HG02610 (cell line): ENCODE measurements around the gene IPCEF1.
A peak's percentile ranks its signal among the peaks of the same experiment; 100 is the strongest.
"Not testable (repeated sequence)": the region's sequence is repeated elsewhere in the genome, so short reads cannot be mapped to it uniquely, and the experiment has no call there.

Source experiments
- ATAC-seq: cut with Tn5 transposase; IDR thresholded peaks from one replicate; pipeline ENCODE4 v1.9.1; 2021; ENCODE audit warnings: mild to moderate bottlenecking, moderate library complexity; ENCODE audit not compliant: unreplicated experiment

Gene IPCEF1

GRCh38 chr6:154251116-154251515, 105.5 kb downstream of the IPCEF1 start:
- ATAC-seq: no peak

- peak; percentile 67 for ATAC-seq
Observed at GRCh38 chr6:154249499-154250298, 106.9 kb downstream of the IPCEF1 start.

DNA sequence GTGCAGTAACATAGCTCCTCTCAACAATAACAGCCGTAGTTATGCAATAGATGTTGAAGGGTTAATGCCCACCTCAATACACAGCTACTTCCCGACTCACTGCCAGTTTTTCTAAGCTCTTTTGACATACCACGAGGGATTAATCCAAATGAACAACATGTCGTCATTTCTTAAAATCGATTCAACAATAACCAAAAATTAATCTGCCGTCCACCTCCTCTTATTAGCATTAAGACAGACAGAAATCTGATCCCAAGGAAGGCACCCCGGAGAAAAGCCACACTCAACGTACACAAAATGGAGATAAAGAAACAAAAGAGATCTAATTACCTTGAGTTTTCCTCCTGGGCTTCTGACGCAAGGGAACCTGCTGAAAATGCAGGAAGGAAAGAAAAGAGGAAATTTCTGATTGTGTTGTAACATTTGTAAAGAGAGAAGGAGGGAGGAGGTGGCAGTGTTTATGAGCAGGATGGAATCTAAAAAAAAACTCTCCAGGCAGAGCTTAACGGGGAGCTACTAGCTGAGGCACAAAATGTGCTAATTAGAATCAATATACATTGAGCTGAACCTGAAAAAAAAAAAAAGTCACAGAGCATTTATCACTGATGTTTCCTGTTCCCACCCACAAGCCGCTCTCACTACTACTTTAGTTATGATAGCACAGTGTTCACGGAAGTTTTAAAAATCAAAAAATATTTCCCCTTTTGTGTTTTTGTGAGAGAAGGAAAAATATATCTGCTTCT, 109.3 kb downstream of the IPCEF1 start:
- ATAC-seq: peak; percentile 22

GRCh38 chr6:154246723-154247118, 109.9 kb downstream of the IPCEF1 start:
- ATAC-seq: no peak

GRCh38 chr6:154245506-154245905, 111.1 kb downstream of the IPCEF1 start:
- no peak for ATAC-seq

- no peak for ATAC-seq
Observed at GRCh38 chr6:154243793-154244750, 112.5 kb downstream of the IPCEF1 start.

DNA sequence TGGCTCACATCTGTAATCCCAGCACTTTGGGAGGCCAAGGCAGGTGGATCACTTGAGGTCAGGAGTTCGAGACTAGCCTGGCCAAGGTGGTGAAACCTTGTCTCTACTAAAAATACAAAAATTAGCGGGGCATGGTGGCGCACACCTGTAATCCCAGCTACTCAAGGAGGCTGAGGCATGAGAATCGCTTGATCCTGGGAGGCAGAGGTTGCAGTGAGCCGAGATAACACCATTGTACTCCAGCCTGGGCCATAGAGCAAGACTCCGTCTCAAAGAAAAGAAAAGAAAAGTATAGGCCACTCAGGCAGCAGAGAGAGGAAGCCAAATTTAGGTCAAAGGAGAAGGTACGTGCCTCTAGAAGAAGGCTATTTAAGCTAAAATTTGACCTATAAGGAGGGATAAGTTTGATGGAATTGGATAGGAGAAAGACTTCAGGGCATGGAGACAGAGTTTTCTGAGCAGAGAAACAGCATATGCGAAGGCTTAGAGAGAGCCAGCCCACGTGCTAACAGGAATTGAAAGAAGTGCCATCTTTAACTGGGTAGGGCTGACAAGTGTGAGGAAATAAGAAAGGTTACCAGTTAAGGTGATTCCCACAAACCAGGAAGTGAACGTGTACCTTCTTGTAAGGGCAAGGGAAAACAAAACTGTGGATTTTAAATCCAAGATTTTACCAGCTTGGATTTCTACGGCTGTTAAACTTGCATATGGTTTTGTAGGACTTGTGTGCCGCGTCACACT, 113.8 kb downstream of the IPCEF1 start:
- ATAC-seq: no peak

DNA sequence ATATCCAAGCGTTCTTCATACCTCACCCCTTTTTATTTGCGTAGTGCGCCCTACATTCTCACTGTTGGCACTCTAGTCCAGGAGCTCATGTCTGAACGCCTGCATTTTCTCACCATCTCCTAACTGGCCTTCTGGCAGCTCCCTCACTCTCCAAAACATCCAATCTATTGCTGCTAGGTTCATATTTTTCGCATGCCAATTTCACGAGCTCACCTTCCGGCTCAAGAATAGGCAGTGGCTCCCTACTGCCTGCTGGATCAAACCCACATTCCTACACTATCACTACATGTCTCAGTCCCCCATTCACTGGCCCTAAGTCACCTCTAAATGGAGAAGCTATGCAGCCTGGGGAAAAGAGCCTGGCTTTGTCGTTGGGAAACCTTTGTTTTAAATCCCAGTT, 115.0 kb downstream of the IPCEF1 start:
- no peak for ATAC-seq

GRCh38 chr6:154241061-154241460, 115.5 kb downstream of the IPCEF1 start:
- not testable (repeated sequence) for ATAC-seq

DNA sequence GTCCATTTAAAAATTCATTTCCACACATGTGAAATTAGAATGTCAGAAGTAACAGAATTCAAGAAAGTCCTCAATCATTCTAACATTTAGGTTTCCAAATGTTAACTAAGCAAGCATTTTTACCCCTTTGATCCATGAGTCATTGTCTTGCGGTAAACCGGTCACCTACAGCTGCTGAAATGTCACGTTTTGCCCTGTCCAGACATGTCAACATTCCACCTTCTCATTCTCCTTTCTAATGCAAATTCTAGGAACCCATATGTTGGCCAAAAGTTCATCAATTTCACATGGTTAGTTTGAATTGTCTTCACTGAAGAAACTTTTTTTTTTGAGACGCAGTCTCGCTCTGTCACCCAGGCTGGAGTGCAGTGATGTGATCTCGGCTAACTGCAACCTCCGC, 117.2 kb downstream of the IPCEF1 start:
- peak; percentile 31 for ATAC-seq

DNA sequence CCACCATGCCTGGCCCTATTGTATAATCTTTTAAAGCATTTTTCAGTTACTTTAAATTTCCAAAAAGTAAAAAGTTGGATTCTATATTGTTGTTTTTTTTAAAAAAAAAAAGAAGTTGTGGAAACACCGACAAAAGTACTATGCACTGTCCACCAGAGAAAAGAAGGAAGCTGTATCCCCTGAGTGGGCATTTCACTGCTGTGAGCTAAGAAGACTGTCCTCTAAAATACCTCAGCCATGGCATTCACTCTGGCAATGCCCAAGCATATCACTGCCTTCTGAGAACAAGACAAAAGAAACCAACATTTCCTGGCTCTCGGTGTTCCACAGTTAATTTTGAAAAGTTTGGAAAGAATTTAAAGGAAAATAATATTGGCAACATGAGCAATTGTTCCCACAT, 117.8 kb downstream of the IPCEF1 start:
- no peak for ATAC-seq

GRCh38 chr6:154236646-154237301, 119.8 kb downstream of the IPCEF1 start:
- ATAC-seq: no peak

GRCh38 chr6:154234019-154234772, 122.4 kb downstream of the IPCEF1 start:
- peak; percentile 57 for ATAC-seq

DNA sequence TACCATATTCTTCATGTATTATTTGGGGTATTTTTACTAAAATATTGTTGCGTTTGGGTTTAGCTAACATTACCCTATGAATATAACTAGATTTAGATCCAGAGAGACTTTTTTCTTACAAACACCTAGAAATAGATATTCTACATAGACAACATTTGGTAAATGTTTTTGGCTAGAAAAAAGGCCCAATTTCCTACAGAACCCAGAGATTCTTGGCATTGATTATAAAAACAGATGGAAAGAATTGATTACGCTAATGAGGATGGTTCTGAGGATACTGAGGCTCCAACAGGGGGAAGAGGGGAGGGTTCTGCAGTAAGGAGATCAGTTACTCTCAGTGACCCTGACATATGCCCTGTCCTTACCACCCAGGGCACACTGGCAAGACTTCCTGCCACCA, 123.2 kb downstream of the IPCEF1 start:
- no peak for ATAC-seq

GRCh38 chr6:154232013-154232910, 124.3 kb downstream of the IPCEF1 start:
- no peak for ATAC-seq

DNA sequence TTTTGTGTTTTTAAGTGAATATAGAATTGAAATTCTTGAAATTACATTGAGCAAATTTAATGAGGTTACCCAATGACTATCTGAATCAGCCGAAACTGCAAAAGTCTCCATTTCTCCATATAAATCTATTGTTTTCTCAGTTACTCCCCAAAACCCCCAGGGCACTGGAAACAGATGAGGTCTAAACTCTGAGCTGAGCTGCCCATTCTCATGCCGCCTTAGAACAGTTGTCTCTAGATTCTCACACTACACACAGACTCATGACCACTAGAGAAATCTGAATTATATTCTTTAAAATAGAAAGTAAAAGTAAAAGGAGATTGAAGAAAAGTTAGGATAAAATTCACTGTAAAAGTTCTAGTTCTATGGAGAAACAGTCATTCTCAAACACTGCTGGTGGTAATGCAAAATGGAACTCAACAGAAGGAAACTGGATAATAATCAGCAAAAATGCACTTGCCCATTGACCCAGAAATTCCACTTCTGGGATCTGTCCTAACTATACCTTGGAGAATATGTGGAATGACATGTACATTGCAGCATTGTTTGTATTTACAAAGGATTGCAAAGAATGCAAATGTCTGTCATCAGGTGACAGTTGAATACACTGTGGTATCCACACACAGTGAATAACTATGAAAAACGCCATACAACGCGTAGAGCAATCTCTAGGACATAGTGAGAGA, 125.5 kb downstream of the IPCEF1 start:
- no peak for ATAC-seq

- no peak for ATAC-seq
Observed at GRCh38 chr6:154230393-154230792, 126.2 kb downstream of the IPCEF1 start.

DNA sequence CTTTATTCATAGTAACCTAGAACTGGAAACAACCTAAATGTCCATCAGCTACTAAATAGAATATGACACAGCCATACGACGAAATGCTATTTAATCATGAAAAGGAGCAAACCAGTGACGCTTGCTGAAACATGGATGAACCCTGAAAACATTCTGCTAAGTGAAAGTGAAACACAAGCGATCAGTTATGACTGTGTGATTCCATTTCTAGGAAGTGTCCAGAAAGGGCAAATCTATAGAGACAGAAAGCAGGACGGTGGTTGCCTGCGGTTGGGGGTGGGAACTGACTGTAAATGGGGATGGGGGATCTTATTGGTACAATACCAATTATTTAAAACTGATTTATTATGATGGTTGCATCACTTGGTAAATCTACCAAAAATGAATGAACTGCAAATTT, 126.8 kb downstream of the IPCEF1 start:
- peak; percentile 75 for ATAC-seq
